H1 (cell line): ENCODE measurements around the gene TAX1BP1. TPM values are rescaled to one million over a fixed set of nuclear protein-coding genes. Genes with fewer than 3 reads are reported as not detected.

Source experiments
- CHD7 ChIP-seq: fragments of 300-600 bp; sonication (generic); IDR thresholded peaks from 2 replicates; pipeline ENCODE4 v1.7.1; 2012; ENCODE audit warnings: low read length, moderate library complexity, mild to moderate bottlenecking, inconsistent platforms; ENCODE audit not compliant: insufficient replicate concordance
- polyA plus RNA-seq, 7 experiments: library from polyadenylated mRNA; depleted of rRNA in 3 of 7; stranded (reverse) in 5 of 7; unstranded in 2 of 7; fragments of >200 nt in 5 of 7; fragments of 200-250 nt in 2 of 7; gene quantifications; 1 replicate in 5 of 7; 2 replicates in 1 of 7; 4 replicates in 1 of 7; pipeline versions ENCODE4 v1.2.1 to v1.2.3, GENCODE V29; 2011 to 2013; ENCODE audit warnings: missing spikeins in 2 of 7, mixed read lengths in 2 of 7
- total RNA-seq: library from RNA; stranded (reverse); fragmentation: NEBNext Ultra II Directional; extraction: Animal tissue kit (Norgen Biotek cat#: 25700); gene quantifications from 2 replicates; pipeline ENCODE4 v1.2.1, GENCODE V29; 2021

The TAX1BP1 gene
- total and polyA plus RNA-seq, 2 of the 8 experiments (the other 6 are each of a cell fraction or from before 2014, with no cell fraction given) = 56.0 to 62.7 TPM

GRCh38 chr7:27735165-27735564 is 4.8 kb upstream of the TAX1BP1 start (continued):
- TF ChIP-seq CHD7 = no peak
